HTR-8/SVneo (cell line): ENCODE measurements around the gene SUPT20HL1.

Experiments used
- DNase-seq: peaks from one replicate; pipeline ENCODE4 v3.0.0; 2011; ENCODE audit warnings: low spot score, mixed read lengths; ENCODE audit not compliant: insufficient read length
- FAIRE-seq: peaks from 2 replicates; lab custom pipeline; 2011; peaks lifted over from hg19 to GRCh38; lab: Jason Lieb, UNC

Gene SUPT20HL1

GRCh38 chrX:24392709-24393108 is 32.3 kb downstream of the SUPT20HL1 start:
- FAIRE-seq: peak; percentile 75
- no peak for DNase-seq

- DNase-seq (peak; percentile 75), FAIRE-seq (peak; percentile 98)
Measured at GRCh38 chrX:24395775-24396174, 35.3 kb downstream of the SUPT20HL1 start.

GRCh38 chrX:24396236-24396930 is 35.9 kb downstream of the SUPT20HL1 start:
- DNase-seq (no peak), FAIRE-seq (peak; percentile 33)

GRCh38 chrX:24396931-24397279 is 36.5 kb downstream of the SUPT20HL1 start:
- FAIRE-seq: no peak
- no peak for DNase-seq

GRCh38 chrX:24398766-24399165 is 38.3 kb downstream of the SUPT20HL1 start:
- DNase-seq (no peak), FAIRE-seq (no peak)

GRCh38 chrX:24399550-24399949 is 39.1 kb downstream of the SUPT20HL1 start:
- FAIRE-seq (no peak), DNase-seq (no peak)

- DNase-seq: no peak
- FAIRE-seq: no peak
Measured at GRCh38 chrX:24405959-24406358, 45.5 kb downstream of the SUPT20HL1 start.
